Keratinocyte (primary cell): ENCODE results near the gene CYP26A1. TPM values are rescaled to one million over a fixed set of nuclear protein-coding genes. Genes with fewer than 3 reads are reported as not detected.

Experiments used
- DNase-seq: peaks from one replicate; pipeline ENCODE4 v3.0.0-alpha.2; 2011; ENCODE audit warnings: low read depth, missing footprints, low spot score
- FAIRE-seq: peaks from 2 replicates; lab custom pipeline; 2011; peaks lifted over from hg19 to GRCh38; lab: Jason Lieb, UNC
- H2AFZ ChIP-seq: 2 replicates; pipeline ENCODE4 v1.6.0; 2012; ENCODE audit warnings: low read length, control low read depth, inconsistent platforms; ENCODE audit not compliant: control insufficient read depth
- H3K27ac ChIP-seq: 2 replicates; pipeline ENCODE4 v1.5.1; 2011; ENCODE audit warnings: low read length; ENCODE audit not compliant: control insufficient read depth, insufficient read depth
- H3K27me3 ChIP-seq: 3 replicates; pipeline ENCODE4 v1.6.0; 2011; ENCODE audit warnings: low read length; ENCODE audit not compliant: control insufficient read depth, insufficient read depth; ENCODE audit errors: extremely low read depth
- H3K36me3 ChIP-seq, 2 experiments: 2 replicates in 1 of 2; 3 replicates in 1 of 2; pipeline ENCODE4 v1.5.1; 2011; ENCODE audit warnings: low read length in 2 of 2, mild to moderate bottlenecking in 1 of 2; ENCODE audit not compliant: control insufficient read depth in 2 of 2, insufficient read depth in 2 of 2; ENCODE audit errors: extremely low read depth in 1 of 2
- H3K4me1 ChIP-seq: 3 replicates; pipeline ENCODE4 v1.5.1; 2011; ENCODE audit warnings: low read length; ENCODE audit not compliant: control insufficient read depth, insufficient read depth; ENCODE audit errors: extremely low read depth
- H3K4me2 ChIP-seq: 3 replicates; pipeline ENCODE4 v1.6.0; 2011; ENCODE audit warnings: low read depth, low read length; ENCODE audit not compliant: control insufficient read depth, insufficient read depth; ENCODE audit errors: extremely low read depth
- H3K4me3 ChIP-seq, 3 experiments: fragments of 200-600 bp in 1 of 3; sonication (generic) in 1 of 3; 2 replicates in 2 of 3; 3 replicates in 1 of 3; pipeline ENCODE4 v1.5.1; 2011 to 2016; ENCODE audit warnings: low read length in 3 of 3, mild to moderate bottlenecking in 3 of 3, control low read depth in 2 of 3, inconsistent platforms in 1 of 3, low read depth in 1 of 3, mixed read lengths in 1 of 3, mixed run types in 1 of 3, moderate library complexity in 1 of 3; ENCODE audit not compliant: control insufficient read depth in 2 of 3, insufficient read depth in 2 of 3; ENCODE audit errors: extremely low read depth in 1 of 3
- H3K79me2 ChIP-seq: 2 replicates; pipeline ENCODE4 v1.6.0; 2012; ENCODE audit warnings: low read length; ENCODE audit not compliant: control insufficient read depth, insufficient read depth
- H3K9ac ChIP-seq: 3 replicates; pipeline ENCODE4 v1.6.0; 2011; ENCODE audit warnings: low read length; ENCODE audit not compliant: control insufficient read depth, insufficient read depth; ENCODE audit errors: extremely low read depth
- H3K9me1 ChIP-seq: 3 replicates; pipeline ENCODE4 v1.6.0; 2011; ENCODE audit warnings: low read length; ENCODE audit not compliant: control insufficient read depth, insufficient read depth; ENCODE audit errors: extremely low read depth
- H3K9me3 ChIP-seq: 2 replicates; pipeline ENCODE4 v1.5.1; 2012; ENCODE audit warnings: low read depth, low read length; ENCODE audit not compliant: control insufficient read depth
- H4K20me1 ChIP-seq: 3 replicates; pipeline ENCODE4 v1.6.0; 2011; ENCODE audit warnings: low read length; ENCODE audit not compliant: control insufficient read depth, insufficient read depth; ENCODE audit errors: extremely low read depth
- EZH2 ChIP-seq: IDR thresholded peaks from one replicate; pipeline ENCODE4 v1.6.1; 2012; ENCODE audit warnings: inconsistent platforms, mild to moderate bottlenecking, low read length, moderate library complexity
- dilution Hi-C: fragments of 300-500 bp; cut with MboI; formaldehyde crosslinking; loops from one replicate; pipeline ENCODE4 v1.7.0; 2020; ENCODE audit warnings: low sequenced_read_pairs; ENCODE audit not compliant: extremely low pct_ligation_motif_present
- polyA plus RNA-seq, 5 experiments: library from polyadenylated mRNA; depleted of rRNA in 3 of 5; stranded (reverse) in 3 of 5; stranded (forward) in 1 of 5; unstranded in 1 of 5; fragments of >200 nt; gene quantifications; 1 replicate in 1 of 5; 2 replicates in 3 of 5; 3 replicates in 1 of 5; pipeline versions ENCODE4 v1.2.1 to v1.2.3, GENCODE V29; 2011 to 2012; ENCODE audit warnings: missing spikeins in 2 of 5, low read depth in 1 of 5, low replicate concordance in 1 of 5
- TF ChIP-seq, protein P1 (sequence below), 3 experiments: IDR thresholded peaks in 1 of 3; conservative IDR thresholded peaks in 1 of 3; optimal IDR thresholded peaks in 1 of 3; 2 replicates in 2 of 3; 3 replicates in 1 of 3; pipeline versions ENCODE3 to v1.5.1; 2011; ENCODE audit warnings: low read length in 3 of 3, mild to moderate bottlenecking in 3 of 3, moderate library complexity in 2 of 3, control low read depth in 1 of 3, inconsistent platforms in 1 of 3; ENCODE audit not compliant: insufficient read depth in 2 of 3; ENCODE audit errors: extremely low read depth in 1 of 3

CYP26A1 gene
- polyA plus RNA-seq, 1 donor (not counting 4 experiments of a cell fraction or from before 2014, with no cell fraction given) = not detected

DNA sequence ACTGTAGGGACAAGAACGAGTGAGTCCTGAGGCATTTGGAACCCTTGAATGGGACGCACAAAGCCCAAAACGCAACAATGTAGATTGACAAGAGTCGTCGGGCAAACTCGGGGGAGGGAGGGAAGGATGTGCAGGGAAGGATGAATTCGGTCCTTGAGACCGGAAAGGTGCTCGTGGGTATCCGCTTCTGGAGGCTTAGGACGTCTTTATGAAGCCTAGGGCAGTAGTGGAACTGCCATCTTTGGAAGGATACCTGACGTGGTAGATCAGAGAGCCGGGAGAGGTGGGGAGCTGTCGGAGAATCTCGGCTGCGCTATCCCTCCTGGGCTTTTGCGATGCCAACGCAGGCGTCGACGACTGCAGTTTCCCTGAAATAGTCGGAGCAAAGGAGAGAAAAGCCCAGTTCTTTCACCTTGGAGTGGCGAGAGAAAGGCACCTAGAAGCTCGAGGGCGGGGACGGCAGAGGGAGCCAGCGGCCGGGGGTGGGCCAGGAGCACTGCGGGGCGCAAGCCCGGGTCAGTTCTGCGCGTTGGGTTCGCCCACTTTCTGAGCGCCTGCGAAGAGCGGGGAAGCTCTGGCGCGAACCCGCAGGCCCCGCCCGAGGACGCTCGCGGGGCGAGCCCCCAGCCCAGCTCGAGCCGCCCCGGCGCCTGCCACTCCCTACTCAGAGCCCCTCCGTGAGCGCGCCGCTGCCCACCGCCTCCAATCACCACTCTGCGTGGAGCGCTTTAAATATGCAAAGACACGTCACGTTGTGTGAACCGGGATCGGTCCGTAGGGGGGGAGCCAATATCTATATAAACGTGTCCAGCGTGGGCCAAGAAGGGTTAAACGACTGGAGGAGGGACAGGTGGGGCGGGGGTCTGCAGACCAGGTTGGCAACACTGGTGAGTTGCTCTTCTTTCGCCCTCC lies 13.5 kb upstream of the CYP26A1 start, which contains the start of gene CYP26C1:
Gene CYP26C1 (plus strand): TSS at position 824 of the 912 bp plus-strand sequence. CDS start 466 bp downstream, outside the sequence.
- Histone ChIP-seq H3K27me3 (peaks cover 63% of the 10 kb centered on the region), H4K20me1 (no peaks in the 10 kb centered on the region), H3K9me3 (no peaks in the 10 kb centered on the region), H3K36me3 (no peaks in the 10 kb centered on the region), H3K4me2 (no peak within 1 kb of the TSS), H3K4me1 (peaks cover 6% of the 10 kb centered on the region), H3K4me3 (no peak within 1 kb of the TSS), H3K9me1 (no peaks in the 10 kb centered on the region), H2AFZ (no peak within 1 kb of the TSS), H3K9ac (no peak within 1 kb of the TSS), H3K27ac (no peak within 1 kb of the TSS), H3K79me2 (no peaks in the 10 kb centered on the region)
- DNase-seq = no peak
- TF ChIP-seq EZH2 = no peak
- TF ChIP-seq, protein P1, sequence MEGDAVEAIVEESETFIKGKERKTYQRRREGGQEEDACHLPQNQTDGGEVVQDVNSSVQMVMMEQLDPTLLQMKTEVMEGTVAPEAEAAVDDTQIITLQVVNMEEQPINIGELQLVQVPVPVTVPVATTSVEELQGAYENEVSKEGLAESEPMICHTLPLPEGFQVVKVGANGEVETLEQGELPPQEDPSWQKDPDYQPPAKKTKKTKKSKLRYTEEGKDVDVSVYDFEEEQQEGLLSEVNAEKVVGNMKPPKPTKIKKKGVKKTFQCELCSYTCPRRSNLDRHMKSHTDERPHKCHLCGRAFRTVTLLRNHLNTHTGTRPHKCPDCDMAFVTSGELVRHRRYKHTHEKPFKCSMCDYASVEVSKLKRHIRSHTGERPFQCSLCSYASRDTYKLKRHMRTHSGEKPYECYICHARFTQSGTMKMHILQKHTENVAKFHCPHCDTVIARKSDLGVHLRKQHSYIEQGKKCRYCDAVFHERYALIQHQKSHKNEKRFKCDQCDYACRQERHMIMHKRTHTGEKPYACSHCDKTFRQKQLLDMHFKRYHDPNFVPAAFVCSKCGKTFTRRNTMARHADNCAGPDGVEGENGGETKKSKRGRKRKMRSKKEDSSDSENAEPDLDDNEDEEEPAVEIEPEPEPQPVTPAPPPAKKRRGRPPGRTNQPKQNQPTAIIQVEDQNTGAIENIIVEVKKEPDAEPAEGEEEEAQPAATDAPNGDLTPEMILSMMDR (optimal IDR thresholded peaks at IDR 0.05 in 1 of 3, IDR thresholded peaks at IDR 0.05 in 1 of 3, conservative IDR thresholded peaks at IDR 0.05 in 1 of 3; ENCODE audit: extremely low read depth in 1 of 3, insufficient read depth in 2 of 3, low read length in 3 of 3) = no peak
- dilution Hi-C loops = no loop called here
- FAIRE-seq = no peak

DNA sequence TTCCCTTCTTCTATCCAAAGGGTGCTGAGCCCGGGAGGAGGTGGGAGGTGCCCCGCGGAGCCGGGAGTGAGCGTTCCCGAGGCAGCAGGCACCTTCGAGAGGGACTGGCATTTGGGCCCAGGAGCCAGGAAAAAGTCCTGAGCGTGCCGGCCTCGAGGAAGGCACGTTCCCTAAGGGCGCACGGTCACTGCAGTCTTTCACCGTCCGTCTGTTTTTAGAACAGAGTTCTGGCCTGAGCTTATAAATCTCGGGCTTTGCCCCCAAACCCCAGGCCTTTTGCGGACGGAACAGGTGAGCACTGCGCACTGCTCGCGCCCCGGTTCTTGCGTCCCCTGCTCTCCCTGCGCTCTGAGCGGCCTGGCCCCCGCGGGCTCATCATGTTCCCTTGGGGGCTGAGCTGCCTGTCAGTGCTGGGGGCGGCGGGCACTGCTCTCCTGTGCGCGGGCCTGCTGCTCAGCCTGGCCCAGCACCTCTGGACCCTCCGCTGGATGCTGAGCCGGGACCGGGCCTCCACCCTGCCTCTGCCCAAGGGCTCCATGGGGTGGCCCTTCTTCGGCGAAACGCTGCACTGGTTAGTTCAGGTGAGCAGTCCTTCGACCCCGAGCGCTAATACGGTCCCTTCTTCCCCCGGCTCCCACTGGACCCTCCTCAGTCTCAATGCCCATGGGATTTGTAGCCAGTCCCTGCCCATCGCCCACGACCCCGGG lies 12.7 kb upstream of the CYP26A1 start:
- dilution Hi-C loops = no loop called here
- no peaks in the 10 kb centered on the region for H3K79me2 ChIP-seq
- peaks cover 6% of the 10 kb centered on the region for H3K4me1 ChIP-seq
- H3K27ac ChIP-seq = no peak overlapping the region
- H3K4me3 ChIP-seq = no peak overlapping the region
- no peaks in the 10 kb centered on the region for H3K9me1 ChIP-seq
- H2AFZ ChIP-seq = no peak overlapping the region
- H3K9ac ChIP-seq = no peak overlapping the region
- no peaks in the 10 kb centered on the region for H4K20me1 ChIP-seq
- FAIRE-seq = no peak
- no peak for DNase-seq
- TF ChIP-seq, protein P1 (optimal IDR thresholded peaks at IDR 0.05 in 1 of 3, IDR thresholded peaks at IDR 0.05 in 1 of 3, conservative IDR thresholded peaks at IDR 0.05 in 1 of 3; ENCODE audit: extremely low read depth in 1 of 3, insufficient read depth in 2 of 3, low read length in 3 of 3) = no peak
- peak; percentile 86 for TF ChIP-seq EZH2
- H3K27me3 ChIP-seq = peaks cover 71% of the 10 kb centered on the region
- H3K36me3 ChIP-seq = no peaks in the 10 kb centered on the region
- H3K9me3 ChIP-seq = no peaks in the 10 kb centered on the region
- H3K4me2 ChIP-seq = no peak overlapping the region
